GM12872 (cell line): ENCODE results near the gene RINL.

ENCODE experiments used
- TF ChIP-seq, protein P1 (sequence below): IDR thresholded peaks from 3 replicates; pipeline ENCODE4 v1.5.1; 2011; ENCODE audit warnings: low read depth, mild to moderate bottlenecking, low read length, moderate library complexity; ENCODE audit not compliant: insufficient read depth

The RINL gene

DNA sequence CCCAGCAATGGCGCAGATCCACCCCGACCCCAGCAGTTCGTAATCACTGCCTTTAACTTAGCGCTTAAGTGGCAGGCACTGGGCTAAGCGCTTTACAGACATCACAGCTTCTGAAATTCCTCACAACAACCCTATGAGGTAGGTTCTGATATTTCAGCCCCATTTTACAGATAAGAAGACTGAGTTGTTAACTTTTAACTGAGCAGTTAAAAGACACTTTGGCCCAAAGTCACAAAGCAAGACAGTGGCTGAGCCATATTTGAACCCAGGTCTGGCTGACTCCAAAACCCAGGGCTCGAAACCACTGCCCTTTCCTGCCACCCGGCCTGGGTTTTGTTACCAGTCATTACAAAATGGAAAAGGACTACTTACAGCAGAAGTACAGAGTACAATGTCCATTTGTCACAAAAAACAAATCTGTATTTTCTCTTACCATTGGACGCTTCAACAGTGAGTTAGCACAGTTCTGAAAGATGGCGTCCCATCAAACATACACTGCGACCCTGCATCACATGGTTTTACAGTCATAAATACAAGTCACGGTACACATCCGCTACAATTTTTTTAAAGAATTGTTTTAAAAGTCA lies 36.8 kb downstream of the RINL start:
- TF ChIP-seq, protein P1, sequence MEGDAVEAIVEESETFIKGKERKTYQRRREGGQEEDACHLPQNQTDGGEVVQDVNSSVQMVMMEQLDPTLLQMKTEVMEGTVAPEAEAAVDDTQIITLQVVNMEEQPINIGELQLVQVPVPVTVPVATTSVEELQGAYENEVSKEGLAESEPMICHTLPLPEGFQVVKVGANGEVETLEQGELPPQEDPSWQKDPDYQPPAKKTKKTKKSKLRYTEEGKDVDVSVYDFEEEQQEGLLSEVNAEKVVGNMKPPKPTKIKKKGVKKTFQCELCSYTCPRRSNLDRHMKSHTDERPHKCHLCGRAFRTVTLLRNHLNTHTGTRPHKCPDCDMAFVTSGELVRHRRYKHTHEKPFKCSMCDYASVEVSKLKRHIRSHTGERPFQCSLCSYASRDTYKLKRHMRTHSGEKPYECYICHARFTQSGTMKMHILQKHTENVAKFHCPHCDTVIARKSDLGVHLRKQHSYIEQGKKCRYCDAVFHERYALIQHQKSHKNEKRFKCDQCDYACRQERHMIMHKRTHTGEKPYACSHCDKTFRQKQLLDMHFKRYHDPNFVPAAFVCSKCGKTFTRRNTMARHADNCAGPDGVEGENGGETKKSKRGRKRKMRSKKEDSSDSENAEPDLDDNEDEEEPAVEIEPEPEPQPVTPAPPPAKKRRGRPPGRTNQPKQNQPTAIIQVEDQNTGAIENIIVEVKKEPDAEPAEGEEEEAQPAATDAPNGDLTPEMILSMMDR, result no peak

DNA sequence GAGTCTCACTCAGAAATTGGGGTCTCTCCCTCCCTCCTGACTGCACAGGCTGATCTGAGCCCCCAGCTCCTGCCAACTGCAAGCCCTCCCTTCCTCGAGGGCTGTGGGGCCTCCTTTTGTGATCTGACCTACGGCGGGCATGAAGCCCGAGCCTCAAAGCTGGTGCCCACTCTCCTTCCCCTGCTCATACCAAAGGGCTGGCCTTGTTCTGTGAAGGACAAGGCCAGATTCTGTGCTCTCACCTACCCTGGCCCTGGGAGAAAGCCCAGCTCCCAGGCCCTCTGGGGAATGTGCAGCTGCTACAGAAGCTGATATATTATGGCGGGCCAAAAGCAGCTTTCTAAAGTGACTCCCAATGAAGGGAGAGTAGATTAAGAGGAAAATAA lies 37.5 kb downstream of the RINL start:
- TF ChIP-seq, protein P1, result no peak

DNA sequence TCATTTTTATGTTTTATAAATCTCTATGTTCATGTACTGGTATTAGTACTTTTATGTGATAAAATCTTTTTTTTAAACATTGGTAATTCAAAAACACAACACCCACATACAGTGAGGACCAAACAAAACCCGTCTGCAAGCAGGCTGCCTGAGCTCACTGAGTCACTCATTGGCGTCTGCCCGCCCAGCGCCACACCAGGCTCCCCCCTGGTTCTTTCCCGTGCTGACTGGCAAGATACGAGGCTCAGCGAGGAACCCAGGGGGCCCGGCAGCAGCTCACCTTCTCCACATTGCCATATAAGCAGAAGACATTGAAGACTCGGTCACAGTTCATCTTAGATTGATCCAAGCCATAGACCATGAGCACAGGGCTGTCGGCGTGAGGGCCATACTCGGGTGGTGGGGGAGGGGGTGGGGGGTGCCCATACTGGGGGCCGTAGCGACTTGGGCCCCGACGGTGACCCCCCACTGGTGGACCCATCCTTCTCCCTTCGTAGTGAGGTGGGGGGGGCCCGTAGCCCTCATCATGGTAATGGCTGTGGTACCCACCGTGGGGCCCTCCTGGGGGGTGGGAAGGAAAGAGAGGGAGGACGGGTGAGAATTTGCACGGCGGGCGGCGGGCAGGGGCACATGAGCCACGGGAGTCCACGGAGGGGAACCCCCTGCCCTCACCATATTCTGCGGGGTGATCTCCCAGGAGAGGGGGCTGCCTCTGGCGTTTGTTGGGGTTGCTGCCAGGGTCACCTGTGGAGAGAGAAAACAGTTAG lies 38.1 kb downstream of the RINL start:
- TF ChIP-seq, protein P1, result no peak

DNA sequence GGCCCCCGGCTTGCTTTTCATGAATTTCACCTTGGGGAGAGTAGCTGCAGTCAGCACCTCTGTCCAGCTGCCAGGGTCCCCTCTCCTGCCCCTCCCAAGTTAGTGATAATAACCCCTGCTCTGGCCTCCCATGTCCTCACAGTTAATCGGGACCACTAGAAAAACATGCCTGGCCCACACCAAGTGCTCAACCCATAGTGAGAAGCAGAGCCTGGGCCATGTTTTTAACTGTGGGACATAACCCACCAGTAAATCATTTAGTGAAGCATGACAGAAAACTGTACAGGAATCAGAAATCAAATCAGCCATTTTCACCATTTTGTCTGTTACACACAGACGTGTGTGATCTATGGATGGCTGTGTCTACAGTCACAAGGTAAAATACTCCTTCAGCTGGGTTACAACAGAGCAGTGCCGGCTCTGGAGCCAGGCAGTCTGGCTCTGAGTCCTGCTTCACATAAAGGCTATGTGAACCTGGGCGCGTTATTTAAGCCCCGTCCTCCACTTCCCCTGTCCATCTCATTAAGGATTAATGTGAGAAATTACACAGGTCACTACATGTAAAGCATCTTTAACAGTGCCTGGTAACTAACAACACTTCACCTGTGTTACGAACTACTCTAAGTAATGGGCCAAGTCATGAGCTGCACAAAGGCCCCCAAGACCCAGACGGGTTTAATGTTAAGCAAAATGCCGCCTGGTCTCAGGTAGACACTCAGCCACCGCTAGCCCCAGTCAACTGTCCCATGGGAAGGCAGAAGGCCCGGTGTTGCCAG lies 38.9 kb downstream of the RINL start:
- TF ChIP-seq, protein P1, result no peak

DNA sequence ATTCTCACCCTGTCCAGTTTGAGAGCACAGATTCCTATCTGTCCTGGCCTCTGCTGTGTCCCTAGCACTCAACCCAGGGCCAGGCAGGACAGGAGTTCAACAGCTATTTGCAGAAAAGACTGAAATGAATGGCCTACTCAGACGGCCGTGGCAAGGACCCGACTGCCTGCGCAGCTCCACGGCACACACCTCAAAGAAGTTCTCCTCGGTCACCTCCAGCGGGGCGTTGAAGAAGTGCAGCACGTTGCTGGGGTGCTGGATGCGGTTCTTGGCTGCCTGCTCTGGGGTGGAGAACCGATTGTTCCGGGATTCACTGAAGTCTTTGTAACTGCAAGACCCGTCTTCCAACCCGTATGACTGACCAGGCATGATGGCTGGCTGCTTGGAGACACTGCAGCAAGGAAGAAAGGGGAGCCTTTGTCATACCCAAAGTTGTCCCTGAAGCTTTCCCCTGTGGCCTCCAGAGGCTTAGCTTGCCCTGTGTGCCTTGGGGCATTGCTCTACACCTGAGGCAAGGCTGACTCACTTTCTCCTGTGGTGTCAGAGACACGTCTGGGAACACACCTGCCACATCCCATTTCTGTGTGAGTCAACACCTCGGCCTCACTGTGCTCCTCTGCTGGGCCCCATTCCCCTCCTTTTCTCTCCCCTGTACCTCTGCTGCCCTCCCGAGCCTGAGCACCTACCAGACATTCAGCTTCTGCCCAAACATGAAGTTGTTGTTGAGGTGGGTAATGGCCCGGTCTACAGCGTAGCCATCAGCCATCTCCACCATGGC lies 39.7 kb downstream of the RINL start:
- TF ChIP-seq, protein P1, result no peak

DNA sequence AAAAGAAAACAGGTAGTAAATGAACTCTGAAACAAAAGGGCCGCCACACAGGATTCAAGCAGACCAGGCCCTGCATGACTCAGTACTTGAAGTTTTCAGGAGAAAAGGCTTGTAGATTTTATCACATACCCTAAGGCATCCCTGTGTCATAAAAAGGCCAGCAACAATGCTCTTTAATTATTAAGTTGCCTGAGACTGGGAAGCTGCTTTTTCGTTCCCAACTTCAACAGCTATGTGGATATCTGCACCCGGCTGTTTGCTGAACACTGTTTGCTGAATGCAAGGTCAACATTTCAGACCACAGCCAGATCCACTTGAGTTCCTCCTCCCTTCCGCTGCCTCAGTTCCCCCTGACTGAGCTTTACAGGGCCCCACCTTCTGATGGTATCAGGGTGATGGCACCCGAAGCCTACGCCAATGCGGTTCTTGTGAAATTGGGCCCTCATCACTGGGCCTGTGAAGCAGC lies 40.4 kb downstream of the RINL start:
- TF ChIP-seq, protein P1, result no peak

DNA sequence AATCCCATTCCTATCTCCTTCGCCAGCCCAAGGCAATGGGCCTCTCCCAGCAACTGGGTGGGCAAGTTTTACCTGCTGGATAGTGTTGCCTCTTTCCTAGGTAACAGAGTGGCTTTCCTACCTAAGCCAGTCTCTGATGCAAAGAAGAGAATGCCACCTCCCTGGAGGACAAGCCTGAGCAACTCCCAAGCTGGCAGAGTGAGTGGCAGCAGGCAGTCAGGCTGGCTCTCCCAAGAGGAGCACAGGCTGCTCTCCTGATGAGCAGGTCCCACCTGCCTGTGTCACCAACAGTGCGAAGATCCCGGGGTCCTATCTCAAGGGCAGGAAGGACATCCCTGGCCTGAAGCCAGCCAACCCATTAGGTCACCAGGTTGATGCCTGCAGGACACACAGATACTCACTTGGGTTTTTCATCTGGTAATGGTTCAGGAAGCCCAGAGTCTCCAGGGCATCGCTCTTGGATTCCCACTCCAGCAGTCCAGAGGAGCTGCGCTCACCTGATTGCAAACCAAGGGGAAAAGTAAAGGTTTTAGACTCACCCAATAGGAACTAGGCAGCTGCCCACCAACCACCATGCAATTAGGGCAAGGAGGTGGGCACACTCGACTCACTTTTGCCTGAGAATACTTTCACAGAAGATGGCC lies 41.0 kb downstream of the RINL start:
- TF ChIP-seq, protein P1, result no peak
